ENCODE data around the gene EGF.
A peak's percentile ranks its signal among the peaks of the same experiment; 100 is the strongest.

EGF gene

GRCh38 chr4:109912706-109913595, at the start of gene EGF:
EGF (plus strand) TSS chr4:109912883; CDS start chr4:109913336, 453 bp downstream.
- H3K27ac ChIP-seq = peak within 1 kb of the TSS; percentile 63
- TF ChIP-seq ZFX (IDR thresholded peaks at IDR 0.05) = no peak
- no peak for TF ChIP-seq CTCF (conservative IDR thresholded peaks at IDR 0.05)

- TF ChIP-seq ZFX (IDR thresholded peaks at IDR 0.05) = no peak
- no peak for TF ChIP-seq CTCF (conservative IDR thresholded peaks at IDR 0.05)
- H3K27ac ChIP-seq = no peak overlapping the region
Measured at GRCh38 chr4:109864134-109864533, 48.5 kb upstream of the EGF start.

- TF ChIP-seq CTCF (conservative IDR thresholded peaks at IDR 0.05) (no peak), ZFX (IDR thresholded peaks at IDR 0.05) (no peak)
- H3K27ac ChIP-seq = no peak overlapping the region
Measured at GRCh38 chr4:109870061-109870460, 42.6 kb upstream of the EGF start.

GRCh38 chr4:109872065-109872464, 40.6 kb upstream of the EGF start:
- H3K27ac ChIP-seq = peak overlapping the region; percentile 92; the same call in 1 of the 2 replicates
- no peak for TF ChIP-seq ZFX (IDR thresholded peaks at IDR 0.05)
- no peak for TF ChIP-seq CTCF (conservative IDR thresholded peaks at IDR 0.05)

- H3K27ac ChIP-seq = peak overlapping the region; percentile 92
- TF ChIP-seq ZFX (IDR thresholded peaks at IDR 0.05) (no peak), CTCF (conservative IDR thresholded peaks at IDR 0.05) (no peak)
Measured at GRCh38 chr4:109872950-109873656, 39.6 kb upstream of the EGF start.

- peak; percentile 33 for TF ChIP-seq CTCF (conservative IDR thresholded peaks at IDR 0.05)
- TF ChIP-seq ZFX (IDR thresholded peaks at IDR 0.05) = no peak
- H3K27ac ChIP-seq = peak overlapping the region; percentile 92
Measured at GRCh38 chr4:109873791-109874514, 38.7 kb upstream of the EGF start.

Data from C4-2B (cell line).